GM18498 (cell line): ENCODE measurements around the gene HID1.
"Not testable (repeated sequence)": the region's sequence is repeated elsewhere in the genome, so short reads cannot be mapped to it uniquely, and the experiment has no call there.

ENCODE experiments used
- ATAC-seq: cut with Tn5 transposase; IDR thresholded peaks from one replicate; pipeline ENCODE4 v1.9.1; 2021; ENCODE audit warnings: mild to moderate bottlenecking, moderate library complexity; ENCODE audit not compliant: unreplicated experiment

Gene HID1

DNA sequence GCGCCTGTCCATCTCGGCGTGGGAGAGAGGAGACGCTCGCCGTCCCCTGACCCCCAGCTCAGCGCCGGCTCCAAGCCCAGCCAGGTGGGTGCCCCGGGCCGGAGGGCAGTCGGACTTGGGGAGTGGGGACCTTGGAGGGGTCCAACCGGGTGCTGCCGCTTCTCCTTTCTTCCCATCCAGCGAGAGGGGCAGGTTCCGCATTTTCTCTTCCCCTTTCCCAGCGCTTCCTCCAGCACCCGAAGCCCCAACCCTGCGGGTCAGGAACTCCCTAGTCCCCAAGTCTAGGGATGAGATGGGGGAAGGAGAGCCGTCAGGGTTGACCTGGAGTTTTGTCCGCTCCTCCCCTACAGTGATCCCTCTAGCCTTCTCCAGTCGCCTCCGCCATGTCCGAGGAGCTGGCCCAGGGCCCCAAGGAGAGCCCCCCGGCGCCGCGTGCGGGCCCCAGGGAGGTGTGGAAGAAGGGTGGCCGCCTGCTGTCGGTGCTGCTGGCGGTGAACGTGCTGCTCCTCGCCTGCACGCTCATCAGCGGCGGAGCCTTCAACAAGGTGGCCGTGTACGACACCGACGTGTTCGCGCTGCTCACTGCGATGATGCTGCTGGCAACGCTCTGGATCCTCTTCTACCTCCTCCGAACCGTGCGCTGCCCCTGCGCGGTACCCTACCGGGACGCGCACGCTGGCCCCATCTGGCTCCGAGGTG lies 48.2 kb downstream of the HID1 start, which contains the start of gene OTOP2:
OTOP2 (plus strand) TSS at position 24 of the 699 bp plus-strand sequence; CDS start at position 384, 360 bp downstream.
- no peak for ATAC-seq

DNA sequence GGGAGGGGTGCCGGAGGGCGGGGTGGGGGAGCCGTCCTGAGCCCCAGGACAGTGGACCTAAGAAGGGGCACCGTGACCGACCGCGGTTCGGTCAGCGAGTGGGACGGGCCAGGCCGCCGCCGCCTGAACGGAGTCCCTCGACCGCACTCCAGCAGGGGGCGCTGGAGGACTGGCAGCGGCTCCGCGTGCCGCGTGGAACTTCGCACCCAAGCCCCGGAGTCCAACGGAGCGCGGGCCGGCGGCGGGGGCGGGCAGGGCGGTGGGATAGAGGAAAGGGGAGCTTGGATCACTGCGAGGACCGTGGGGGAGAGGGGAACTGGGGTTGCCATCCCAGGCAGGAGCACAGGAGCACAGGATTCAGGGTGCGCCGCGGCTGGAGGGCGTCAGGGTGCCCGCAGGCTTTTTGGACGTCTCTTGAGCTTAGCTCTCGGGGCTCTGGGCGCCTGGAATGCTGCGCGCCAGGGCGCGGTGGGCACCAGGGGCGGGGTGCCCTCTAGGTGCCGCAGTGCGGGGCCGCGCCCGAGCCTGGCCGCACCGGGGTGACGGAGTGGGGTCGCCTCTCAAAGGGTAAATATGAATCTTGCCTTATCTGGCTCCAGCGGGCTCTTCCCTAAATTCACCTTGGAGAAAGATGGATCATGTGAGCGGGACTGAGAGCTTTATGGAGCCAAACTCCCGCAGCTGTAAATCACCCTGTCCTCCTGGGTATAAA lies 48.9 kb downstream of the HID1 start:
- no peak for ATAC-seq

- no peak for ATAC-seq
Measured at GRCh38 chr17:74922694-74923537, 49.6 kb downstream of the HID1 start, which contains the start of gene USH1G. USH1G (minus strand) TSS chr17:74923255; CDS start chr17:74923073, 182 bp downstream.

- ATAC-seq, result no peak
Measured at GRCh38 chr17:74922172-74922571, 50.4 kb downstream of the HID1 start.

DNA sequence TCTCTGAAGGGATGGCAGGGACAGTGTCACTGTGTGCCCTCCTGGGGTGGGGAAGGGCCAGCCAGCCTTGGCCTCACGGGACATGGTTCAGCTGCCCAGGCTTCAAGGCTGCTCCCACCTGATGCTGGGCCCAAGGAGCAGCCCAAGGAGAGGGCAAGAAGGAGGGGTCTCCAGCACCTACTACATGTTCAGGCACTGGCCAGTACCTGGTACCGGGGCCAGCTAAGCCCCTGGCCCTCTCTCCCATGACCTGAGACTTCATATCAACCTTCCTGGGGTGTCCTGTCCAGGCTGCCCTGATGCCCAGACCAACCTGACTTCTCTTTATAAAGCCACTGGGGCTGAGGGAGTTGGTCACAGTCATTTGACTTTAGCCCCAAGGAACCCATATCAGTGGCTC lies 50.8 kb downstream of the HID1 start:
- ATAC-seq, result no peak

- ATAC-seq, result no peak
Measured at GRCh38 chr17:74921026-74921681, 51.4 kb downstream of the HID1 start.

- ATAC-seq, result no peak
Measured at GRCh38 chr17:74920642-74921025, 51.9 kb downstream of the HID1 start.

- ATAC-seq, result no peak
Measured at GRCh38 chr17:74920306-74920620, 52.3 kb downstream of the HID1 start.

GRCh38 chr17:74919440-74920305 lies 52.9 kb downstream of the HID1 start:
- no peak for ATAC-seq

- no peak for ATAC-seq
Measured at GRCh38 chr17:74918906-74919305, 53.7 kb downstream of the HID1 start.

- ATAC-seq, result no peak
Measured at GRCh38 chr17:74917430-74917829, 55.1 kb downstream of the HID1 start.

- no peak for ATAC-seq
Measured at GRCh38 chr17:74916851-74917199, 55.7 kb downstream of the HID1 start.

GRCh38 chr17:74916136-74916850 lies 56.3 kb downstream of the HID1 start:
- no peak for ATAC-seq

DNA sequence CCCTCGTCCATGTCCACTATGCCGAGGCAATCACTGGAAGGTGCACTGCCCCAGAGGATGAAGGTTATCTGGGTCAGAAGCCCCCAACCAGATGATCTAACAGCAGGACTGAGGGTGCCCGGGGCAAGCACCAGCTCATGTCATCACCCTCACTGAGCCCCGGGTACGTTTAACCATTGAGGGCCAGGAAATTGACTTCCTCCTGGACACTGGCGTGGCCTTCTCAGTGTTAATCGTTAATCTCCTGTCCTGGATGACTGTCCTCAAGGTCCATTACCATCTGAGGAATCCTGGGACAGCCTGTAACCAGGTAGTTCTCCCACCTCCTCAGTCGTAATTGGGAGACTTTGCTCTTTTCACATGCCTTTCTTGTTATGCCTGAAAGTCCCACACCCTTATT lies 61.1 kb downstream of the HID1 start:
- ATAC-seq, result not testable (repeated sequence)

GRCh38 chr17:74909097-74909496 lies 63.5 kb downstream of the HID1 start:
- ATAC-seq, result not testable (repeated sequence)

- ATAC-seq, result no peak
Measured at GRCh38 chr17:74907012-74907411, 65.5 kb downstream of the HID1 start.

DNA sequence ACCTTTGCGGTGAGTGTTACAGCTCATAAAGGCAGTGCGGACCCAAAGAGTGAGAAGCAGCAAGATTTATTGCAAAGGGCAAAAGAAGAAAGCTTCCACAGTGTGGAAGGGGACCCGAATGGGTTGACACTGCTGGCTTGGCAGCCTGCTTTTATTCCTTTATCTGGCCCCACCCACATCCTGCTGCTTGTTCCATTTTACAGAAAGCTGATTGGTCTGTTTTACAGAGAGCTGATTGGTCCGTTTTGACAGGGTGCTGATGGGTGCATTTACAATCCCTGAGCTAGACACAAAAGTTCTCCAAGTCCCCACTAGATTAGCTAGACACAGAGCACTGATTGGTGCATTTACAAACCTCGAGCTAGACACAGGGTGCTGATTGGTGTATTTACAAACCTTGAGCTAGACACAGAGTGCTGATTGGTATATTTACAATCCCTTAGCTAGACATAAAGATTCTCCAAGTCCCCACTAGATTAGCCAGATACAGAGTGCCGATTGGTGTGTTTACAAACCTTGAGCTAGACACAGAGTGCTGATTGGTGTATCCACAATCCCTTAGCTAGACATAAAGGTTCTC lies 66.3 kb downstream of the HID1 start:
- not testable (repeated sequence) for ATAC-seq

GRCh38 chr17:74904687-74905409 lies 67.7 kb downstream of the HID1 start:
- no peak for ATAC-seq

GRCh38 chr17:74903671-74904070 lies 68.9 kb downstream of the HID1 start:
- no peak for ATAC-seq
